Measurements from ENCODE around the gene NCAM1. TPM values are rescaled to one million over a fixed set of nuclear protein-coding genes. Genes with fewer than 3 reads are reported as not detected.

Gene NCAM1
- total and polyA plus RNA-seq, 9 of the 15 experiments (the other 6 are each of a cell fraction or from before 2014, with no cell fraction given), result 0.09 to 0.23 TPM; not detected in 7

GRCh38 chr11:113269096-113269495 lies 307.9 kb downstream of the NCAM1 start:
- no peaks in the 10 kb centered on the region for H3K79me2 ChIP-seq (ENCODE audit: control insufficient read depth, insufficient read depth, low read length)
- CTCF ChIA-PET (ENCODE audit: low intra/inter-chr PET ratio), result no interaction called here
- in situ Hi-C loops (cut with MboI), result no loop called here
- H3K9me1 ChIP-seq (ENCODE audit: control insufficient read depth, insufficient read depth, low read length), result no peaks in the 10 kb centered on the region
- H3K27ac ChIP-seq (ENCODE audit: extremely low read depth, low read depth, low read length), result no peak overlapping the region
- DNase-seq (ENCODE audit: extremely low read depth in 1 of 4, low spot score in 3 of 4), result no peak
- no peaks in the 10 kb centered on the region for H3K9me3 ChIP-seq (replicated peaks; ENCODE audit: control insufficient read depth, insufficient read depth, low read depth, low read length)
- whole genome bisulfite sequencing (ENCODE audit: insufficient coverage, low coverage, missing lambda C conversion rate), result 0% methylated on average over 2 of the region's 2 CpGs
- H3K9ac ChIP-seq (ENCODE audit: insufficient read depth in 1 of 2, low read depth in 2 of 2, low read length in 2 of 2), result no peak overlapping the region
- peaks cover 12 to 53% of the 10 kb centered on the region in 2 experiments; a peak in 4 of 5 replicates for H3K27me3 ChIP-seq (ENCODE audit: control insufficient read depth in 2 of 2, insufficient read depth in 2 of 2, low read length in 2 of 2)
- H3K36me3 ChIP-seq (ENCODE audit: control insufficient read depth, insufficient read depth, low read length), result no peaks in the 10 kb centered on the region
- POLR2A ChIA-PET, result no interaction called here
- intact Hi-C loops (cut with micrococcal nuclease), result no loop called here
- no peaks in the 10 kb centered on the region for H3K4me1 ChIP-seq (replicated peaks in 1 of 2; ENCODE audit: control insufficient read depth in 2 of 2, insufficient read depth in 2 of 2, low read length in 2 of 2)
- no peak overlapping the region for H3K4me2 ChIP-seq (ENCODE audit: insufficient read depth, low read length)
- BruUV-seq (replicated peaks), result no TSS peak
- H2AFZ ChIP-seq (ENCODE audit: low read depth, low read length), result no peak overlapping the region
- no peaks in the 10 kb centered on the region; the same call in none of the 2 replicates for H4K20me1 ChIP-seq (replicated peaks; ENCODE audit: control insufficient read depth, insufficient read depth, low read length)
- ATAC-seq, result no peak
- no peak overlapping the region for H3K4me3 ChIP-seq
- no peak for FAIRE-seq
- TF ChIP-seq POLR2B (IDR thresholded peaks at IDR 0.05; ENCODE audit: low read depth, partially characterized antibody), result no peak
- TF ChIP-seq ZNF717 (CRISPR knock-in tag; IDR thresholded peaks at IDR 0.05), result no peak
- TF ChIP-seq, protein P1, sequence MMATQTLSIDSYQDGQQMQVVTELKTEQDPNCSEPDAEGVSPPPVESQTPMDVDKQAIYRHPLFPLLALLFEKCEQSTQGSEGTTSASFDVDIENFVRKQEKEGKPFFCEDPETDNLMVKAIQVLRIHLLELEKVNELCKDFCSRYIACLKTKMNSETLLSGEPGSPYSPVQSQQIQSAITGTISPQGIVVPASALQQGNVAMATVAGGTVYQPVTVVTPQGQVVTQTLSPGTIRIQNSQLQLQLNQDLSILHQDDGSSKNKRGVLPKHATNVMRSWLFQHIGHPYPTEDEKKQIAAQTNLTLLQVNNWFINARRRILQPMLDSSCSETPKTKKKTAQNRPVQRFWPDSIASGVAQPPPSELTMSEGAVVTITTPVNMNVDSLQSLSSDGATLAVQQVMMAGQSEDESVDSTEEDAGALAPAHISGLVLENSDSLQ (IDR thresholded peaks at IDR 0.05), result no peak
- no peak for TF ChIP-seq CHAMP1 (IDR thresholded peaks at IDR 0.05)
- no peak for TF ChIP-seq SNRNP70 (optimal IDR thresholded peaks at IDR 0.05; ENCODE audit: low read depth, low read length)
- TF ChIP-seq ZKSCAN8 (CRISPR knock-in tag; IDR thresholded peaks at IDR 0.05), result no peak
- no peak for TF ChIP-seq ETV5 (CRISPR knock-in tag; IDR thresholded peaks at IDR 0.05; ENCODE audit: low read depth)
- TF ChIP-seq, protein P2, sequence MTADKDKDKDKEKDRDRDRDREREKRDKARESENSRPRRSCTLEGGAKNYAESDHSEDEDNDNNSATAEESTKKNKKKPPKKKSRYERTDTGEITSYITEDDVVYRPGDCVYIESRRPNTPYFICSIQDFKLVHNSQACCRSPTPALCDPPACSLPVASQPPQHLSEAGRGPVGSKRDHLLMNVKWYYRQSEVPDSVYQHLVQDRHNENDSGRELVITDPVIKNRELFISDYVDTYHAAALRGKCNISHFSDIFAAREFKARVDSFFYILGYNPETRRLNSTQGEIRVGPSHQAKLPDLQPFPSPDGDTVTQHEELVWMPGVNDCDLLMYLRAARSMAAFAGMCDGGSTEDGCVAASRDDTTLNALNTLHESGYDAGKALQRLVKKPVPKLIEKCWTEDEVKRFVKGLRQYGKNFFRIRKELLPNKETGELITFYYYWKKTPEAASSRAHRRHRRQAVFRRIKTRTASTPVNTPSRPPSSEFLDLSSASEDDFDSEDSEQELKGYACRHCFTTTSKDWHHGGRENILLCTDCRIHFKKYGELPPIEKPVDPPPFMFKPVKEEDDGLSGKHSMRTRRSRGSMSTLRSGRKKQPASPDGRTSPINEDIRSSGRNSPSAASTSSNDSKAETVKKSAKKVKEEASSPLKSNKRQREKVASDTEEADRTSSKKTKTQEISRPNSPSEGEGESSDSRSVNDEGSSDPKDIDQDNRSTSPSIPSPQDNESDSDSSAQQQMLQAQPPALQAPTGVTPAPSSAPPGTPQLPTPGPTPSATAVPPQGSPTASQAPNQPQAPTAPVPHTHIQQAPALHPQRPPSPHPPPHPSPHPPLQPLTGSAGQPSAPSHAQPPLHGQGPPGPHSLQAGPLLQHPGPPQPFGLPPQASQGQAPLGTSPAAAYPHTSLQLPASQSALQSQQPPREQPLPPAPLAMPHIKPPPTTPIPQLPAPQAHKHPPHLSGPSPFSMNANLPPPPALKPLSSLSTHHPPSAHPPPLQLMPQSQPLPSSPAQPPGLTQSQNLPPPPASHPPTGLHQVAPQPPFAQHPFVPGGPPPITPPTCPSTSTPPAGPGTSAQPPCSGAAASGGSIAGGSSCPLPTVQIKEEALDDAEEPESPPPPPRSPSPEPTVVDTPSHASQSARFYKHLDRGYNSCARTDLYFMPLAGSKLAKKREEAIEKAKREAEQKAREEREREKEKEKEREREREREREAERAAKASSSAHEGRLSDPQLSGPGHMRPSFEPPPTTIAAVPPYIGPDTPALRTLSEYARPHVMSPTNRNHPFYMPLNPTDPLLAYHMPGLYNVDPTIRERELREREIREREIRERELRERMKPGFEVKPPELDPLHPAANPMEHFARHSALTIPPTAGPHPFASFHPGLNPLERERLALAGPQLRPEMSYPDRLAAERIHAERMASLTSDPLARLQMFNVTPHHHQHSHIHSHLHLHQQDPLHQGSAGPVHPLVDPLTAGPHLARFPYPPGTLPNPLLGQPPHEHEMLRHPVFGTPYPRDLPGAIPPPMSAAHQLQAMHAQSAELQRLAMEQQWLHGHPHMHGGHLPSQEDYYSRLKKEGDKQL (CRISPR knock-in tag; IDR thresholded peaks at IDR 0.05; ENCODE audit: borderline replicate concordance), result no peak
- TF ChIP-seq HMBOX1 (IDR thresholded peaks at IDR 0.05), result no peak
- TF ChIP-seq SPI1 (IDR thresholded peaks at IDR 0.05; ENCODE audit: borderline replicate concordance, low read depth, low read length), result no peak

All from K562 (cell line).